GM23338 (cell line): Measurements from ENCODE around the gene CACNA2D3. TPM values are rescaled to one million over a fixed set of nuclear protein-coding genes. Genes with fewer than 3 reads are reported as not detected.

Source experiments
- ATAC-seq: fragments of 200-7000 bp; cut with Tn5 transposase; 3 replicates; pipeline ENCODE4 v1.9.1; 2020
- DNase-seq: peaks from one replicate; pipeline ENCODE4 v3.0.0-alpha.2; 2015; ENCODE audit warnings: low spot score
- H2AFZ ChIP-seq: fragments of 200-600 bp; sonication (generic); 2 replicates; pipeline ENCODE4 v1.8.0; 2016; ENCODE audit warnings: antibody characterized with exemption, mild to moderate bottlenecking, moderate library complexity
- H3F3A ChIP-seq: fragments of 200-600 bp; sonication (generic); replicated peaks from 2 replicates; pipeline ENCODE4 v1.8.0; 2017; ENCODE audit warnings: antibody characterized with exemption, mixed run types, low read depth
- H3K27ac ChIP-seq: fragments of 200-600 bp; sonication (generic); 2 replicates; pipeline ENCODE4 v1.6.1; 2016; ENCODE audit warnings: low read depth
- H3K27me3 ChIP-seq: fragments of 200-600 bp; sonication (generic); 2 replicates; pipeline ENCODE4 v1.8.0; 2016; ENCODE audit warnings: mild to moderate bottlenecking, mixed run types, moderate library complexity; ENCODE audit not compliant: insufficient read depth
- H3K36me3 ChIP-seq: fragments of 200-600 bp; sonication (generic); 2 replicates; pipeline ENCODE4 v1.8.0; 2016; ENCODE audit warnings: mild to moderate bottlenecking; ENCODE audit not compliant: insufficient read depth
- H3K4me1 ChIP-seq: fragments of 200-600 bp; sonication (generic); 2 replicates; pipeline ENCODE4 v1.8.0; 2016; ENCODE audit warnings: mild to moderate bottlenecking, moderate library complexity; ENCODE audit not compliant: insufficient read depth
- H3K4me2 ChIP-seq: fragments of 200-600 bp; sonication (generic); 2 replicates; pipeline ENCODE4 v1.7.1; 2017; ENCODE audit warnings: mixed run types
- H3K4me3 ChIP-seq: fragments of 200-600 bp; sonication (generic); 2 replicates; pipeline ENCODE4 v1.6.1; 2016; ENCODE audit warnings: mixed run types
- H3K79me2 ChIP-seq: fragments of 200-600 bp; sonication (generic); replicated peaks from 2 replicates; pipeline ENCODE4 v1.8.0; 2017; ENCODE audit warnings: mild to moderate bottlenecking; ENCODE audit not compliant: insufficient read depth
- H3K9me2 ChIP-seq: fragments of 200-600 bp; sonication (generic); 2 replicates; pipeline ENCODE4 v1.8.0; 2017; ENCODE audit not compliant: insufficient read depth
- H4K20me1 ChIP-seq: fragments of 200-600 bp; sonication (generic); replicated peaks from 2 replicates; pipeline ENCODE4 v1.8.0; 2017; ENCODE audit warnings: mild to moderate bottlenecking; ENCODE audit not compliant: insufficient read depth
- H3K27ac Mint-ChIP-seq: 2 replicates; pipeline ENCODE4 v1.8.0; 2020; ENCODE audit warnings: inconsistent platforms, mild to moderate bottlenecking, moderate library complexity, mixed read lengths
- H3K27me3 Mint-ChIP-seq: 3 replicates; pipeline ENCODE4 v1.8.0; 2022; ENCODE audit warnings: low read depth, mild to moderate bottlenecking, moderate library complexity, mixed read lengths, inconsistent platforms; ENCODE audit not compliant: insufficient read depth, poor library complexity
- H3K36me3 Mint-ChIP-seq: 3 replicates; pipeline ENCODE4 v1.8.0; 2021; ENCODE audit warnings: low read depth, mild to moderate bottlenecking, inconsistent platforms, moderate library complexity, mixed read lengths
- H3K4me1 Mint-ChIP-seq: 3 replicates; pipeline ENCODE4 v1.8.0; 2020; ENCODE audit warnings: mild to moderate bottlenecking, inconsistent platforms, mixed read lengths
- H3K4me3 Mint-ChIP-seq: 3 replicates; pipeline ENCODE4 v1.8.0; 2021; ENCODE audit warnings: moderate library complexity, mild to moderate bottlenecking, inconsistent platforms, mixed read lengths
- H3K9me3 Mint-ChIP-seq: 3 replicates; pipeline ENCODE4 v1.8.0; 2020; ENCODE audit warnings: moderate library complexity, mild to moderate bottlenecking, inconsistent platforms, mixed read lengths
- CREB1 ChIP-seq: fragments of 250-450 bp; sonication (Bioruptor Pico); IDR thresholded peaks from 2 replicates; pipeline ENCODE4 v1.5.0; 2020; ENCODE audit warnings: low read depth, mild to moderate bottlenecking, moderate library complexity
- CTCF ChIP-seq, 2 experiments: fragments of 200-600 bp in 1 of 2; sonication (generic) in 1 of 2; conservative IDR thresholded peaks; 2 replicates each; pipeline versions ENCODE4 v1.5.1 to v1.6.1; 2016 to 2017; ENCODE audit warnings: antibody characterized with exemption in 2 of 2, low read depth in 2 of 2, mild to moderate bottlenecking in 2 of 2, moderate library complexity in 1 of 2
- EZH2 ChIP-seq: fragments of 200-600 bp; sonication (generic); IDR thresholded peaks from one replicate; pipeline ENCODE4 v1.8.0; 2017; ENCODE audit warnings: antibody characterized with exemption, mild to moderate bottlenecking, low read depth; ENCODE audit not compliant: unreplicated experiment
- EZH2phosphoT487 ChIP-seq: fragments of 200-600 bp; sonication (generic); IDR thresholded peaks from one replicate; pipeline ENCODE4 v1.8.1; 2018; ENCODE audit warnings: antibody characterized with exemption; ENCODE audit not compliant: unreplicated experiment
- JUNB ChIP-seq: IDR thresholded peaks from one replicate; pipeline ENCODE4 v1.6.1; 2016; ENCODE audit warnings: antibody characterized with exemption; ENCODE audit not compliant: unreplicated experiment
- NANOG ChIP-seq: IDR thresholded peaks from 2 replicates; pipeline ENCODE4 v1.6.1; 2016; ENCODE audit warnings: antibody characterized with exemption, borderline replicate concordance
- POLR2AphosphoS5 ChIP-seq: IDR thresholded peaks from 2 replicates; pipeline ENCODE4 v1.6.1; 2016; ENCODE audit warnings: antibody characterized with exemption, low read depth
- STAT1 ChIP-seq: IDR thresholded peaks from one replicate; pipeline ENCODE4 v1.6.1; 2016; ENCODE audit warnings: antibody characterized with exemption; ENCODE audit not compliant: unreplicated experiment
- ZNF114 ChIP-seq: fragments of 250-450 bp; sonication (Bioruptor Pico); IDR thresholded peaks from 2 replicates; pipeline ENCODE4 v1.5.0; 2020; ENCODE audit warnings: mild to moderate bottlenecking, moderate library complexity
- ZNF331 ChIP-seq: fragments of 250-450 bp; sonication (Bioruptor Pico); IDR thresholded peaks from 2 replicates; pipeline ENCODE4 v1.5.0; 2020; ENCODE audit warnings: low read depth, mild to moderate bottlenecking, moderate library complexity
- ZNF462 ChIP-seq: fragments of 250-450 bp; sonication (Bioruptor Pico); IDR thresholded peaks from 2 replicates; pipeline ENCODE4 v1.5.0; 2020; ENCODE audit warnings: mild to moderate bottlenecking, moderate library complexity
- polyA plus RNA-seq: library from polyadenylated mRNA; unstranded; fragments of >200 nt; fragmentation: Nextera tagmentation; extraction: Ambion mirVana; gene quantifications from 2 replicates; pipeline ENCODE4 v1.2.1, GENCODE V29; 2016
- total RNA-seq: library from RNA; depleted of rRNA; stranded (reverse); fragments of >200 nt; shearing (Covaris generic); gene quantifications from 2 replicates; pipeline ENCODE4 v1.2.3, GENCODE V29; 2014
- TF ChIP-seq, protein P1 (sequence below): IDR thresholded peaks from 2 replicates; pipeline ENCODE4 v1.6.1; 2016; ENCODE audit warnings: antibody characterized with exemption
- TF ChIP-seq, protein P2 (sequence below): IDR thresholded peaks from one replicate; pipeline ENCODE4 v1.6.1; 2018; ENCODE audit warnings: antibody characterized with exemption; ENCODE audit not compliant: unreplicated experiment

CACNA2D3 gene
- total and polyA plus RNA-seq, 2 experiments from 2014 or later, result 2.2 to 2.3 TPM

DNA sequence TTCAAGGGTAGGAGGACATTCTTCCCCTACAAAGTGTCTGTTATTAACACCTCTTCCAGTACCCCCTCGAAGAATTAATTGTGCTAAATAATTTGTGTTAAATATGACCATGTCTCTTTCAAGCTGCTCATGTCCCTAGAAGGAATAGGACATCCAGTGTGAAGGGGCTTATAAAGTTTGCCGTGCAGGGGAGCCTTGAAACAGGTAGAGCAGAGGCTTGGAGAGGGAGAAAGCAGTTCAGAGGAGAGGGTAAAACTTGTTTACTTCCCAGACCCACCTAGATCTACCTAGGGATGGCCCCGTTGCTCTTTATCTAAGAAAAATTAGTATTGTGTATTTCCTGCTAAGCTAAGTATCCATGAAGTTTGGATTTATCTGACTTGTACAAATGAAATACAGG is 114.8 kb downstream of the CACNA2D3 start:
- Histone ChIP-seq H2AFZ (no peak overlapping the region), H3K79me2 (no peaks in the 10 kb centered on the region), H3K36me3 (0 out of 2 replicates have a peak, but pooled peaks cover 2% of the 10 kb centered on the region), H3K9me2 (no peaks in the 10 kb centered on the region), H4K20me1 (no peaks in the 10 kb centered on the region), H3K27ac (no peak overlapping the region), H3F3A (no peaks in the 10 kb centered on the region), H3K27me3 (no peaks in the 10 kb centered on the region), H3K4me2 (no peak overlapping the region), H3K4me3 (no peak overlapping the region), H3K4me1 (peaks cover 9% of the 10 kb centered on the region; the same call in 1 of the 2 replicates)
- TF ChIP-seq STAT1, result no peak
- TF ChIP-seq EZH2phosphoT487, result no peak
- no peak for TF ChIP-seq ZNF331 (CRISPR knock-in tag)
- TF ChIP-seq JUNB, result no peak
- no peak for TF ChIP-seq NANOG
- no peak for TF ChIP-seq ZNF462 (CRISPR knock-in tag)
- TF ChIP-seq, protein P1, sequence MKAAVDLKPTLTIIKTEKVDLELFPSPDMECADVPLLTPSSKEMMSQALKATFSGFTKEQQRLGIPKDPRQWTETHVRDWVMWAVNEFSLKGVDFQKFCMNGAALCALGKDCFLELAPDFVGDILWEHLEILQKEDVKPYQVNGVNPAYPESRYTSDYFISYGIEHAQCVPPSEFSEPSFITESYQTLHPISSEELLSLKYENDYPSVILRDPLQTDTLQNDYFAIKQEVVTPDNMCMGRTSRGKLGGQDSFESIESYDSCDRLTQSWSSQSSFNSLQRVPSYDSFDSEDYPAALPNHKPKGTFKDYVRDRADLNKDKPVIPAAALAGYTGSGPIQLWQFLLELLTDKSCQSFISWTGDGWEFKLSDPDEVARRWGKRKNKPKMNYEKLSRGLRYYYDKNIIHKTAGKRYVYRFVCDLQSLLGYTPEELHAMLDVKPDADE, result no peak
- no peak for TF ChIP-seq CTCF (conservative IDR thresholded peaks at IDR 0.05; ENCODE audit: low read depth in 2 of 2)
- TF ChIP-seq ZNF114 (CRISPR knock-in tag), result no peak
- no peak for TF ChIP-seq POLR2AphosphoS5
- no peak for TF ChIP-seq CREB1 (CRISPR knock-in tag)
- no peak for TF ChIP-seq EZH2
- TF ChIP-seq, protein P2, sequence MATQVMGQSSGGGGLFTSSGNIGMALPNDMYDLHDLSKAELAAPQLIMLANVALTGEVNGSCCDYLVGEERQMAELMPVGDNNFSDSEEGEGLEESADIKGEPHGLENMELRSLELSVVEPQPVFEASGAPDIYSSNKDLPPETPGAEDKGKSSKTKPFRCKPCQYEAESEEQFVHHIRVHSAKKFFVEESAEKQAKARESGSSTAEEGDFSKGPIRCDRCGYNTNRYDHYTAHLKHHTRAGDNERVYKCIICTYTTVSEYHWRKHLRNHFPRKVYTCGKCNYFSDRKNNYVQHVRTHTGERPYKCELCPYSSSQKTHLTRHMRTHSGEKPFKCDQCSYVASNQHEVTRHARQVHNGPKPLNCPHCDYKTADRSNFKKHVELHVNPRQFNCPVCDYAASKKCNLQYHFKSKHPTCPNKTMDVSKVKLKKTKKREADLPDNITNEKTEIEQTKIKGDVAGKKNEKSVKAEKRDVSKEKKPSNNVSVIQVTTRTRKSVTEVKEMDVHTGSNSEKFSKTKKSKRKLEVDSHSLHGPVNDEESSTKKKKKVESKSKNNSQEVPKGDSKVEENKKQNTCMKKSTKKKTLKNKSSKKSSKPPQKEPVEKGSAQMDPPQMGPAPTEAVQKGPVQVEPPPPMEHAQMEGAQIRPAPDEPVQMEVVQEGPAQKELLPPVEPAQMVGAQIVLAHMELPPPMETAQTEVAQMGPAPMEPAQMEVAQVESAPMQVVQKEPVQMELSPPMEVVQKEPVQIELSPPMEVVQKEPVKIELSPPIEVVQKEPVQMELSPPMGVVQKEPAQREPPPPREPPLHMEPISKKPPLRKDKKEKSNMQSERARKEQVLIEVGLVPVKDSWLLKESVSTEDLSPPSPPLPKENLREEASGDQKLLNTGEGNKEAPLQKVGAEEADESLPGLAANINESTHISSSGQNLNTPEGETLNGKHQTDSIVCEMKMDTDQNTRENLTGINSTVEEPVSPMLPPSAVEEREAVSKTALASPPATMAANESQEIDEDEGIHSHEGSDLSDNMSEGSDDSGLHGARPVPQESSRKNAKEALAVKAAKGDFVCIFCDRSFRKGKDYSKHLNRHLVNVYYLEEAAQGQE, result no peak
- H3K36me3 Mint-ChIP-seq, result no peaks in the 10 kb centered on the region
- no peak for DNase-seq
- H3K27ac Mint-ChIP-seq, result no peak overlapping the region
- H3K9me3 Mint-ChIP-seq, result peaks cover 3% of the 10 kb centered on the region
- peaks cover 23% of the 10 kb centered on the region for H3K4me1 Mint-ChIP-seq
- no peak overlapping the region for H3K4me3 Mint-ChIP-seq
- peaks cover 2% of the 10 kb centered on the region for H3K27me3 Mint-ChIP-seq
- no peak; the same call in 2 of the 3 replicates for ATAC-seq
